Measurements from ENCODE around the gene LTBP1.

DNA sequence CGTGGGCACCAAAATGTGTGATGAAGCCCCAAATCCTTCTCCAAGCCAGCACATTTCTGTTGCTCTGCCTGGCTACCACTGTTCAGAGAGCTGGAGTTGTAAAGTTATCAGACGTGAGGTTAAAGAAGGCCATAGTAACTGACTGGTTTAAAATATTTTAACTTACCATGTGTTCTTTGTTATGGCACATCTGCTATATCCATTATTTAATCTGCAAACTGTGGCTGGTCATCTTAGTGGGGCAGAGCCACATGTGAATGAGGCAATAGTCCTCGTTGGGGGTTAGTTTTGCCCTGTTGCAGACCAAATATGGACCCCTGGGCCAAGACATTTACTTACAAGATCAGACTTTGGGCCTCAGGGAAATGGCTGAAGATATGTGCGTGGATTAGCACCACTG, 315.3 kb downstream of the LTBP1 start:
- TF ChIP-seq, protein P1, sequence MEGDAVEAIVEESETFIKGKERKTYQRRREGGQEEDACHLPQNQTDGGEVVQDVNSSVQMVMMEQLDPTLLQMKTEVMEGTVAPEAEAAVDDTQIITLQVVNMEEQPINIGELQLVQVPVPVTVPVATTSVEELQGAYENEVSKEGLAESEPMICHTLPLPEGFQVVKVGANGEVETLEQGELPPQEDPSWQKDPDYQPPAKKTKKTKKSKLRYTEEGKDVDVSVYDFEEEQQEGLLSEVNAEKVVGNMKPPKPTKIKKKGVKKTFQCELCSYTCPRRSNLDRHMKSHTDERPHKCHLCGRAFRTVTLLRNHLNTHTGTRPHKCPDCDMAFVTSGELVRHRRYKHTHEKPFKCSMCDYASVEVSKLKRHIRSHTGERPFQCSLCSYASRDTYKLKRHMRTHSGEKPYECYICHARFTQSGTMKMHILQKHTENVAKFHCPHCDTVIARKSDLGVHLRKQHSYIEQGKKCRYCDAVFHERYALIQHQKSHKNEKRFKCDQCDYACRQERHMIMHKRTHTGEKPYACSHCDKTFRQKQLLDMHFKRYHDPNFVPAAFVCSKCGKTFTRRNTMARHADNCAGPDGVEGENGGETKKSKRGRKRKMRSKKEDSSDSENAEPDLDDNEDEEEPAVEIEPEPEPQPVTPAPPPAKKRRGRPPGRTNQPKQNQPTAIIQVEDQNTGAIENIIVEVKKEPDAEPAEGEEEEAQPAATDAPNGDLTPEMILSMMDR (optimal IDR thresholded peaks at IDR 0.05 in 1 of 3, IDR thresholded peaks at IDR 0.05 in 1 of 3, conservative IDR thresholded peaks at IDR 0.05 in 1 of 3; ENCODE audit: extremely low read depth in 1 of 3, insufficient read depth in 2 of 3, low read length in 3 of 3) = no peak
- TF ChIP-seq EZH2 (IDR thresholded peaks at IDR 0.05; ENCODE audit: low read length) = no peak

All from keratinocyte (primary cell).